ENCODE measurements around the gene MFAP3L. TPM values are rescaled to one million over a fixed set of nuclear protein-coding genes. Genes with fewer than 3 reads are reported as not detected.

The MFAP3L gene
- total and polyA plus RNA-seq, 8 donors = 0.29 to 2.4 (median 0.53) TPM; not detected in 1

DNA sequence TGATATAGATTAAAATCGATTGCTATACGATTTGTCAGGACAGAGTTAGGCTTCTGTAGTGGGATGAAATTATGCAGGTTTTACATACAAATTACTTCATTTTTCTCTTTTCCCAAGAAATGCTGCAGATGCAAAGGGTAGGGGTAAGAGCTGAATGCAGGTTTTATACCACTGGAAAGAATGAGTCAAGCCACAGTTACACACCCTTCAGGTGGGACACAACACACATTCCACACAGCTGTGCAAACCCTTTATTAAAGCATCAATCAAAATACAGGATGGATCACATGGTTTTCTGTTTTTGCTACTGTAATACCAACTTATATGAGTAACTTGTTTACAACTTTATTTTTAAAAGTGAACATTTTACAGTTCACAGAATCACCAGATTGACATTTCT lies 39.8 kb downstream of the MFAP3L start:
- TF ChIP-seq EP300 (IDR thresholded peaks at IDR 0.05) (no peak), POLR2AphosphoS5 (IDR thresholded peaks at IDR 0.05) (no peak), POLR2A (IDR thresholded peaks at IDR 0.05) (no peak)
- TF ChIP-seq, protein P1, sequence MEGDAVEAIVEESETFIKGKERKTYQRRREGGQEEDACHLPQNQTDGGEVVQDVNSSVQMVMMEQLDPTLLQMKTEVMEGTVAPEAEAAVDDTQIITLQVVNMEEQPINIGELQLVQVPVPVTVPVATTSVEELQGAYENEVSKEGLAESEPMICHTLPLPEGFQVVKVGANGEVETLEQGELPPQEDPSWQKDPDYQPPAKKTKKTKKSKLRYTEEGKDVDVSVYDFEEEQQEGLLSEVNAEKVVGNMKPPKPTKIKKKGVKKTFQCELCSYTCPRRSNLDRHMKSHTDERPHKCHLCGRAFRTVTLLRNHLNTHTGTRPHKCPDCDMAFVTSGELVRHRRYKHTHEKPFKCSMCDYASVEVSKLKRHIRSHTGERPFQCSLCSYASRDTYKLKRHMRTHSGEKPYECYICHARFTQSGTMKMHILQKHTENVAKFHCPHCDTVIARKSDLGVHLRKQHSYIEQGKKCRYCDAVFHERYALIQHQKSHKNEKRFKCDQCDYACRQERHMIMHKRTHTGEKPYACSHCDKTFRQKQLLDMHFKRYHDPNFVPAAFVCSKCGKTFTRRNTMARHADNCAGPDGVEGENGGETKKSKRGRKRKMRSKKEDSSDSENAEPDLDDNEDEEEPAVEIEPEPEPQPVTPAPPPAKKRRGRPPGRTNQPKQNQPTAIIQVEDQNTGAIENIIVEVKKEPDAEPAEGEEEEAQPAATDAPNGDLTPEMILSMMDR (IDR thresholded peaks at IDR 0.05) = no peak
- Histone ChIP-seq H3K9me3 (no peaks in the 10 kb centered on the region), H3K36me3 (no peaks in the 10 kb centered on the region), H3K4me1 (no peaks in the 10 kb centered on the region), H3K27me3 (peaks cover 0 to 6% (median 0%) of the 10 kb centered on the region in 3 donors), H3K4me3 (no peak overlapping the region), H3K27ac (no peak overlapping the region)
- no peak for DNase-seq
- intact Hi-C loops (cut with DNase I; ENCODE audit: low total_unique reads) = no loop called here
- 87 to 91% (median 88%) methylated on average over 2 of the region's 2 CpGs for WGBS, 5 donors

GRCh38 chr4:169985881-169986280 lies 40.3 kb downstream of the MFAP3L start:
- no peak for DNase-seq
- Histone ChIP-seq H3K4me3 (no peak overlapping the region), H3K4me1 (no peaks in the 10 kb centered on the region), H3K27me3 (peaks cover 0 to 6% (median 0%) of the 10 kb centered on the region in 3 donors), H3K27ac (no peak overlapping the region), H3K36me3 (no peaks in the 10 kb centered on the region), H3K9me3 (no peaks in the 10 kb centered on the region)
- TF ChIP-seq POLR2AphosphoS5 (IDR thresholded peaks at IDR 0.05) = no peak
- 69 to 80% (median 72%) methylated on average over 2 of the region's 2 CpGs for WGBS, 5 donors
- intact Hi-C loops (cut with DNase I; ENCODE audit: low total_unique reads) = no loop called here

GRCh38 chr4:169984745-169985144 lies 41.5 kb downstream of the MFAP3L start:
- no peak overlapping the region for H3K4me3 ChIP-seq
- H3K4me1 ChIP-seq = no peaks in the 10 kb centered on the region
- H3K9me3 ChIP-seq = no peaks in the 10 kb centered on the region
- no peak overlapping the region for H3K27ac ChIP-seq
- intact Hi-C loops (cut with DNase I; ENCODE audit: low total_unique reads) = no loop called here
- TF ChIP-seq POLR2A (IDR thresholded peaks at IDR 0.05) = no peak
- no peak for TF ChIP-seq POLR2AphosphoS5 (IDR thresholded peaks at IDR 0.05)
- no peak for TF ChIP-seq EP300 (IDR thresholded peaks at IDR 0.05)
- TF ChIP-seq, protein P1 (IDR thresholded peaks at IDR 0.05) = no peak
- peaks cover 0 to 6% (median 4%) of the 10 kb centered on the region in 3 donors for H3K27me3 ChIP-seq
- DNase-seq = no peak
- no peaks in the 10 kb centered on the region for H3K36me3 ChIP-seq
- WGBS, 5 donors = 54 to 75% (median 66%) methylated on average over 4 of the region's 4 CpGs

GRCh38 chr4:169984173-169984572 lies 42.0 kb downstream of the MFAP3L start:
- Histone ChIP-seq H3K27me3 (peaks cover 0 to 6% (median 4%) of the 10 kb centered on the region in 3 donors), H3K4me1 (no peaks in the 10 kb centered on the region), H3K27ac (no peak overlapping the region), H3K36me3 (no peaks in the 10 kb centered on the region), H3K4me3 (no peak overlapping the region), H3K9me3 (no peaks in the 10 kb centered on the region)
- intact Hi-C loops (cut with DNase I; ENCODE audit: low total_unique reads) = no loop called here
- no peak for DNase-seq
- 32 to 49% (median 42%) methylated on average over 3 of the region's 3 CpGs for WGBS, 5 donors
- TF ChIP-seq, protein P1 (IDR thresholded peaks at IDR 0.05) = no peak
- TF ChIP-seq POLR2A (IDR thresholded peaks at IDR 0.05) (no peak), EP300 (IDR thresholded peaks at IDR 0.05) (no peak), POLR2AphosphoS5 (IDR thresholded peaks at IDR 0.05) (no peak)

DNA sequence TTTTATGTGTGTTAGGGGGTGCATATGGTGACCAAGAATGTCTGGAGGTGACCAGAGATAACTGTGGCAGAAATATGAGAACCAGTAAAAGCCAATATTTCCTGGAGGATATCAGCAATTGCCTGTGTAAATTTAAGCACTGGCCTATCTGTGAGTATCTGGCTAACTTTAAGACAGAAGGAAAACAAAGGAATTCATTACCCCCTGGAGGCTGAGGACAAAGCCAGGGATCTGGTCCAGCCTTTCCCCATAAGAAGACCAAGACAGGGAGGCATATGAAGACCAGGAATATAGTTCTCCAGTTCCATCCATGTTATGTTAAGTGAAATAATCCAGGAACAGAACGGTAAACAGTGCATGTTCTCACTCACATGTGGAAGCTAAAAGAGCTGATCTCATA lies 49.2 kb downstream of the MFAP3L start:
- intact Hi-C loops (cut with DNase I; ENCODE audit: low total_unique reads) = no loop called here

More for the DNA sequence above, 49.2 kb downstream of the MFAP3L start:
- Histone ChIP-seq H3K27ac (no peak overlapping the region), H3K4me1 (no peaks in the 10 kb centered on the region), H3K27me3 (peaks cover 0 to 4% (median 0%) of the 10 kb centered on the region in 3 donors), H3K36me3 (no peaks in the 10 kb centered on the region), H3K4me3 (no peak overlapping the region), H3K9me3 (no peaks in the 10 kb centered on the region)
- 50 to 74% (median 62%) methylated on average over 1 of the region's 1 CpG for WGBS, 5 donors
- DNase-seq = no peak
- TF ChIP-seq POLR2AphosphoS5 (IDR thresholded peaks at IDR 0.05) (no peak), EP300 (IDR thresholded peaks at IDR 0.05) (no peak), POLR2A (IDR thresholded peaks at IDR 0.05) (no peak)
- TF ChIP-seq, protein P1 (IDR thresholded peaks at IDR 0.05) = no peak

Measured in stomach (tissue), 9 donors.